Measurements from ENCODE around the gene POLR3B.

The POLR3B gene

GRCh38 chr12:106415134-106415533, 57.6 kb downstream of the POLR3B start:
- H3K27me3 Mint-ChIP-seq (ENCODE audit: low read depth): no peaks in the 10 kb centered on the region
- no peak overlapping the region for H3K27ac Mint-ChIP-seq
- no peaks in the 10 kb centered on the region for H3K9me3 Mint-ChIP-seq
- H3K4me1 Mint-ChIP-seq (ENCODE audit: low read depth): no peaks in the 10 kb centered on the region
- H3K4me3 Mint-ChIP-seq: no peak overlapping the region
- peaks cover 16% of the 10 kb centered on the region for H3K36me3 Mint-ChIP-seq (ENCODE audit: low read depth)

GRCh38 chr12:106416273-106416672, 58.7 kb downstream of the POLR3B start:
- no peaks in the 10 kb centered on the region for H3K9me3 Mint-ChIP-seq
- no peaks in the 10 kb centered on the region for H3K4me1 Mint-ChIP-seq (ENCODE audit: low read depth)
- peaks cover 14% of the 10 kb centered on the region for H3K36me3 Mint-ChIP-seq (ENCODE audit: low read depth)
- no peak overlapping the region for H3K4me3 Mint-ChIP-seq
- no peak overlapping the region for H3K27ac Mint-ChIP-seq
- H3K27me3 Mint-ChIP-seq (ENCODE audit: low read depth): no peaks in the 10 kb centered on the region

GRCh38 chr12:106417926-106418910, 60.7 kb downstream of the POLR3B start:
- no peak overlapping the region for H3K4me3 Mint-ChIP-seq
- no peak overlapping the region for H3K27ac Mint-ChIP-seq
- no peaks in the 10 kb centered on the region for H3K4me1 Mint-ChIP-seq (ENCODE audit: low read depth)
- peaks cover 13% of the 10 kb centered on the region for H3K36me3 Mint-ChIP-seq (ENCODE audit: low read depth)
- no peaks in the 10 kb centered on the region for H3K27me3 Mint-ChIP-seq (ENCODE audit: low read depth)
- H3K9me3 Mint-ChIP-seq: no peaks in the 10 kb centered on the region

GRCh38 chr12:106418970-106419369, 61.4 kb downstream of the POLR3B start:
- H3K9me3 Mint-ChIP-seq: no peaks in the 10 kb centered on the region
- no peak overlapping the region for H3K27ac Mint-ChIP-seq
- H3K4me3 Mint-ChIP-seq: no peak overlapping the region
- peaks cover 10% of the 10 kb centered on the region for H3K36me3 Mint-ChIP-seq (ENCODE audit: low read depth)
- no peaks in the 10 kb centered on the region for H3K4me1 Mint-ChIP-seq (ENCODE audit: low read depth)
- H3K27me3 Mint-ChIP-seq (ENCODE audit: low read depth): no peaks in the 10 kb centered on the region

- H3K4me3 Mint-ChIP-seq: no peak overlapping the region
- no peaks in the 10 kb centered on the region for H3K9me3 Mint-ChIP-seq
- H3K27ac Mint-ChIP-seq: no peak overlapping the region
- H3K36me3 Mint-ChIP-seq (ENCODE audit: low read depth): no peaks in the 10 kb centered on the region
- H3K4me1 Mint-ChIP-seq (ENCODE audit: low read depth): no peaks in the 10 kb centered on the region
- H3K27me3 Mint-ChIP-seq (ENCODE audit: low read depth): no peaks in the 10 kb centered on the region
These were observed 65.7 kb downstream of the POLR3B start for GRCh38 chr12:106423291-106423690.

- Mint-ChIP-seq H3K36me3 (ENCODE audit: low read depth) (peaks cover 1% of the 10 kb centered on the region), H3K4me1 (ENCODE audit: low read depth) (no peaks in the 10 kb centered on the region), H3K27ac (no peak overlapping the region), H3K4me3 (no peak overlapping the region), H3K27me3 (ENCODE audit: low read depth) (no peaks in the 10 kb centered on the region), H3K9me3 (no peaks in the 10 kb centered on the region)
These were observed 67.6 kb downstream of the POLR3B start for GRCh38 chr12:106425061-106425702.

- Mint-ChIP-seq H3K9me3 (no peaks in the 10 kb centered on the region), H3K4me3 (no peak overlapping the region), H3K27ac (no peak overlapping the region), H3K36me3 (ENCODE audit: low read depth) (peaks cover 1% of the 10 kb centered on the region), H3K27me3 (ENCODE audit: low read depth) (no peaks in the 10 kb centered on the region), H3K4me1 (ENCODE audit: low read depth) (no peaks in the 10 kb centered on the region)
These were observed 70.4 kb downstream of the POLR3B start for GRCh38 chr12:106427917-106428316.

GRCh38 chr12:106428384-106428783, 70.8 kb downstream of the POLR3B start:
- H3K27me3 Mint-ChIP-seq (ENCODE audit: low read depth): no peaks in the 10 kb centered on the region
- H3K27ac Mint-ChIP-seq: no peak overlapping the region
- no peak overlapping the region for H3K4me3 Mint-ChIP-seq
- H3K36me3 Mint-ChIP-seq (ENCODE audit: low read depth): peaks cover 1% of the 10 kb centered on the region
- no peaks in the 10 kb centered on the region for H3K9me3 Mint-ChIP-seq
- no peaks in the 10 kb centered on the region for H3K4me1 Mint-ChIP-seq (ENCODE audit: low read depth)

- no peak overlapping the region for H3K27ac Mint-ChIP-seq
- H3K9me3 Mint-ChIP-seq: no peaks in the 10 kb centered on the region
- peaks cover 1% of the 10 kb centered on the region for H3K36me3 Mint-ChIP-seq (ENCODE audit: low read depth)
- no peaks in the 10 kb centered on the region for H3K4me1 Mint-ChIP-seq (ENCODE audit: low read depth)
- H3K4me3 Mint-ChIP-seq: no peak overlapping the region
- no peaks in the 10 kb centered on the region for H3K27me3 Mint-ChIP-seq (ENCODE audit: low read depth)
These were observed 71.5 kb downstream of the POLR3B start for GRCh38 chr12:106429043-106429552.

- Mint-ChIP-seq H3K27me3 (ENCODE audit: low read depth) (no peaks in the 10 kb centered on the region), H3K36me3 (ENCODE audit: low read depth) (peaks cover 1% of the 10 kb centered on the region), H3K4me1 (ENCODE audit: low read depth) (no peaks in the 10 kb centered on the region), H3K4me3 (no peak overlapping the region), H3K9me3 (no peaks in the 10 kb centered on the region), H3K27ac (no peak overlapping the region)
These were observed 72.1 kb downstream of the POLR3B start for GRCh38 chr12:106429636-106430035.

- Mint-ChIP-seq H3K27me3 (ENCODE audit: low read depth) (no peaks in the 10 kb centered on the region), H3K4me1 (ENCODE audit: low read depth) (no peaks in the 10 kb centered on the region), H3K9me3 (no peaks in the 10 kb centered on the region), H3K4me3 (no peak overlapping the region), H3K27ac (no peak overlapping the region), H3K36me3 (ENCODE audit: low read depth) (peaks cover 1% of the 10 kb centered on the region)
These were observed 74.4 kb downstream of the POLR3B start for GRCh38 chr12:106431839-106432411.

- Mint-ChIP-seq H3K27me3 (ENCODE audit: low read depth) (no peaks in the 10 kb centered on the region), H3K36me3 (ENCODE audit: low read depth) (peaks cover 5% of the 10 kb centered on the region), H3K9me3 (no peaks in the 10 kb centered on the region), H3K27ac (no peak overlapping the region), H3K4me3 (no peak overlapping the region), H3K4me1 (ENCODE audit: low read depth) (no peaks in the 10 kb centered on the region)
These were observed 75.5 kb downstream of the POLR3B start for GRCh38 chr12:106433055-106433454.

- Mint-ChIP-seq H3K27ac (no peak overlapping the region), H3K27me3 (ENCODE audit: low read depth) (no peaks in the 10 kb centered on the region), H3K4me1 (ENCODE audit: low read depth) (no peaks in the 10 kb centered on the region), H3K9me3 (no peaks in the 10 kb centered on the region), H3K4me3 (no peak overlapping the region), H3K36me3 (ENCODE audit: low read depth) (peaks cover 4% of the 10 kb centered on the region)
These were observed 77.0 kb downstream of the POLR3B start for GRCh38 chr12:106434526-106434925.

- Mint-ChIP-seq H3K27ac (no peak overlapping the region), H3K36me3 (ENCODE audit: low read depth) (peaks cover 8% of the 10 kb centered on the region), H3K4me3 (no peak overlapping the region), H3K4me1 (ENCODE audit: low read depth) (no peaks in the 10 kb centered on the region), H3K9me3 (no peaks in the 10 kb centered on the region), H3K27me3 (ENCODE audit: low read depth) (no peaks in the 10 kb centered on the region)
These were observed 78.6 kb downstream of the POLR3B start for GRCh38 chr12:106436164-106436563.
